HG03095 (cell line): ENCODE measurements around the gene FARS2.
"Not testable (repeated sequence)": the region's sequence is repeated elsewhere in the genome, so short reads cannot be mapped to it uniquely, and the experiment has no call there.

ENCODE experiments used
- ATAC-seq: cut with Tn5 transposase; IDR thresholded peaks from one replicate; pipeline ENCODE4 v1.9.1; 2021; ENCODE audit warnings: moderate library complexity; ENCODE audit not compliant: unreplicated experiment

Gene FARS2

DNA sequence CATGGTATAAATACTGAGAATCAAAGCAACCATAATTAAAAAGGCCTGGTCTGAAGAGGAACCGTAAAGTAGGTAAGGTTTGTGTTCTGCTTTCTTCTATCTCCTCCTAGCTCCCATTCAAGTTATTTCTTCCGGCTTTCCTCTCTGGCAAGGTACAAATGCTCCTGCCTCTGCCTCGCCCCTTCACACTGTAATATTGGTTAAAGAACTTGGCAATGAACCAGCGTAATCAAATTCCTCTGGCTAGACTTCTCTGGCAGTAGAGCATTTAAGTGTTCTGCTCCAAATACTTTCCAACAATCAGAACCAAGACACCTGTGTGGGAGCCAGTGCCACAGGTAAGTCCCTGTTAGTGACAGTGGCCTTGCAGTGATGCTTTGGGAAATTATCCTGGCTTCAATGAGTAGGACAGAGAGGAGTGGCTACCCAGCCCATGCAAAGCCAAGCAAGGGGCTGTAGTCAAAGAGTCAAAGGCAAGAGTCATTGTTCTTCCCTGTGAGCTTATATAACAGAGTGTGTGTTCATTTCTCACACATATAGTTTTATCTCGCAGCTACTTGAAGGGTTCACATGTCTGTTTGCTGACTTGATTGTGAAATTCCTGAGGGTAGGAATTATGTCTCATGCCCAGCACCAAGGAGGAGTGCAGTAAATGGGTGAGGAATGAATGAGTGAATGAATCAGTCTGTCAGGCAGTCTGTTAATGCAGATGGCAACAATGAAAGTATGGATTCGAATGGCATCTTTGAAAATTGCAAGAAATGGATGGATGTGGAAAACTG lies 416.1 kb downstream of the FARS2 start:
- ATAC-seq: no peak

DNA sequence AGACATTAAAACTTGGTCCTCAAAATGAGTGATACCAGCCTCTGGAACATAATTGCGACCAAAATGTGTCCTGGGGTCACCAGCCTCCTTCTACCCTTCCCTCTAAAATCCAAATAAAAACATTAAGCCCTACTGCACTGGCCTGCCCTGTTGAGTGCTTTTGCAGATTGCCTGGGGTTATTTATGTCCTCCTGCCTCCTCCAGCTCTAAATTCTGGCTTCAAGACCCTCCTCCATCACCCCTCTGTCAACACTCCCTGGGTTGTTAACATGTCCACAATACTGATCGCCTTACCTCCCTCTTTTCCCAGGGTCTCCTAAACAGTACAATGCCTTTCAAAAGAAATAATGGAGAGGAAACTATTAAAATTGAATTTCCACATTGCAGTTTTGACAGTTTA lies 418.0 kb downstream of the FARS2 start:
- ATAC-seq: no peak

DNA sequence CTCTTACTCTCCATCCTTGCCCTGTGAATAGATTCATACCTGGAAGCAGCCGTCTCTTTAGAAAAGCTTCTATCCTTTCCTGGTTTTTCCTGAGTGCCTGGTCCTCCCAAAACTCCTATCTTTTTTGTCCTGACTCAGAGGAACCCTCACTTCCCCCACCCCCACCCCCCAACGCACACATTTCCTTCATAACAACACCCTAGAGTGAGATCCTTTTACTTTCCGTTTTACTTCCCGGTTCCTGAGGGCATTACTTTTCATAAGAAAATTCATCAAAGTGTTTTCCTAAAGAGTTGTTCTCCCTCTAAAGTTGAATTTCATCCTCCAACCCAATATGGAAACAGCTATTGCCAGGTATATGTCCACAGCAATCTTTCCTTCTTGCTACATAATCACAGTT lies 418.4 kb downstream of the FARS2 start:
- no peak for ATAC-seq

- ATAC-seq: no peak
These were observed 418.8 kb downstream of the FARS2 start for GRCh38 chr6:5680095-5680494.

GRCh38 chr6:5681480-5681879 lies 420.2 kb downstream of the FARS2 start:
- ATAC-seq: no peak

GRCh38 chr6:5682530-5682929 lies 421.2 kb downstream of the FARS2 start:
- ATAC-seq: no peak

DNA sequence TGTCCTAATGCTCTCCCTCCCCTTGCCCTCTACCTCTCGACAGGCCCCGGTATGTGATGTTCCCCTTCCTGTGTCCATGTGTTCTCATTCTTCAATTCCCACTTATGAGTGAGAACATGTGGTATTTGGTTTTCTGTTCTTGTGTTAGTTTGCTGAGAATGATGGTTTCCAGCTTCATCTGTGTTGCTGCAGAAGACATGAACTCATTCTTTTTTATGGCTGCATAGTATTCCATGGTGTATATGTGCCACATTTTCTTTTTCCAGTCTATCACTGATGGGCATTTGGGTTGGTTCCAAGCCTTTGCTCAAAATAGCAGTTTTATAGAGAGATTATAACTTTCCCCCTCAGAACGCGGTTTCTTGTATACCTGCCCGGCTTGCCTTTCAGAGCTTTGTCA lies 422.4 kb downstream of the FARS2 start:
- not testable (repeated sequence) for ATAC-seq

- ATAC-seq: no peak
These were observed 423.2 kb downstream of the FARS2 start for GRCh38 chr6:5684320-5685053.

DNA sequence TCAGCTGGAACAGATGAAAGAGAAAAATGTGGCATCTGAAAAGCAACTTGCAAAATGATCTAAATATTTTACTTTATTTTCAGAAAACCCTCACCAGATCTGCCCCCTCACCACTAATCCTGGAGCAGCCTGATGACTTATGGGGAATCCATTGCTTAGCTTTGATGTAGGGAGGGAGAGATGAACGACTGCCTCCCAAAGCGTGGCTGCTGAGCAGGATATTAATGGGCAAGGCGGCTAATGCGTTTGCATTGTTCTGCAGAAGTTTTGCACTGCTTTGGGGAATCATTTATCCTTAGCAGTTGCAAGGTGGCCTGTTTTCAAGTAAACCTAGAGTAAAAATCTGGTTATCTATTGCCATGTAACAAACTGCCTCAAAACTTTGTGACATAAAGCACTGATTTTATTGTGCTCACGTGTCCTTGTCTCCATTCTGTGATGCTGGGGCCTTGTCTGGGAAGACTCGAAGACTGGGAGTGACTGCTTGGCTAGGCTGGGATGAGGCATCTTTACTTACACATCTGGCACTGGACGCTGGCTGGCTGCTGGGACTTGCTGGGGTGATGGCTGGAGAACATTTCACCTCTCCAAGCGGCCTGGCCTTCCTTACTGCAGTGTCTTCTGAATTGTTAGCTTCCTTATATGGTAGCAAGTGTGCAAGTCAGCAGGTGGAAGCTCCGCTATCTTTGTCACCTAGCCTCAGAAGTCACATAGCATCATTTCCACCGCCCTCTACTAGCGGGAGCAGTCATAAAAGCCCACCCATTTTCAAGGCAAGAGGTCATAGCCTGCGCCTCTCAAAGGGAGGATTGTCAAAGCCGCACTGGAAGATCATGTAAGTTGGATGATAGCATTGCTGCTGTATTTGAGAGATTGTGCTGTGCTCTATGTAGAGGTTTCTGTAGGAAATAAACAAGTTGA lies 432.2 kb downstream of the FARS2 start:
- no peak for ATAC-seq

GRCh38 chr6:5695260-5696245 lies 434.2 kb downstream of the FARS2 start:
- ATAC-seq: no peak

- no peak for ATAC-seq
These were observed 436.2 kb downstream of the FARS2 start for GRCh38 chr6:5697508-5697907.

DNA sequence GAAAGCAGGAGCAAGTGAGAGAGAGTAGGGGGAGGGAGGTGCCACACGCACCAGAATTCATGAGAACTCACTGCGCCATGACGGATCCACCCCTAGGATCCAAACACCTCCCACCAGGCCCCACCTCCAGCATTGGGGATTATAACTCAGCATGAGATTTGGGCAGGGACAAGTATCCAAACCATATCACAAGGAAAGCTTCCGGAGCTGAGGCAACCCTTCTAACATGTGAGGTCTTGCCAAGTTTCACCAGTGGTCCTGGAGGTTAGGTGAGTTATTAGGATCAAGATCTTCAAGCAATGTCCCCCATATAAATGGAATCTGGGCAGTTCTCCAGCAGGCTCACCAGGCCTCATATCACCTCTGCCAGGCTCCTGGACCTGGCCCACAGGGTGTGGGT lies 437.0 kb downstream of the FARS2 start:
- no peak for ATAC-seq

DNA sequence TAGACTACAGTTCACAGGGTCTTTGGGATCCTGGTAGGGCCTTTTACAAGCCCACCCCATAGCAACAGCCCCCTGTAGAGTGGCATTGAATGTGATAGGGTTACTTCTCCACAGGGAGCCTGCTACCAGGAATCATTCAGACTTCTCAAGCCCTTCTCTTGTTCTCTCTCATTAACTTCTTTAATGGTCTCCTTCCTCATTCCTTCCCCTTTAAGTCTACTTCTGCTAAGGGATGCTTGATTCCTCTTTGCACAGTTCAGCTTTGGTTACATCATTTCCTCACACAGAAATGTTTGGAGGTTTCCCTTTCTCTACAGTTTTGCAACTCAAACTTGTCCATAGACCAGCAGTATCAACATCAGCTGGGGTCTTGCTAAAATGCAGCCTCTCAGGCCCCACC lies 437.8 kb downstream of the FARS2 start:
- not testable (repeated sequence) for ATAC-seq

- ATAC-seq: no peak
These were observed 439.9 kb downstream of the FARS2 start for GRCh38 chr6:5701174-5701573.

DNA sequence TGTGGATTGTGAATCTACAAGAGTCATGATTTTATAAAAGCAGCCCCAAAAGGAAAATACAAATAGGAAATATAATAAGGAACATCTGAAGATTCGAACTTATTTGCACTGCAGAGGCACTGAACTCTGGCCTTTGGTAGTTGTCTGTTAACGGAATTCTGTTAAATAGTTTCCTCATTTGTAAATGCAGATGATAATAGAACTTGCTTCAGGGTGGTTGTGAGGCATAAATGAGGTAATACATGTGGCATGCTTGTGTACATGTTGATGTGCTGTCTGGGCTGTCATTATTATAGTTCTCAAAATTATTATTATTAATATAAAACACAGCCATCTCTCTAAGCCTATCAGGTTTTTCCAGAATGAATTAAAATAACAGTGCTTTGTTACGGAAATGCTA lies 443.4 kb downstream of the FARS2 start:
- ATAC-seq: no peak

DNA sequence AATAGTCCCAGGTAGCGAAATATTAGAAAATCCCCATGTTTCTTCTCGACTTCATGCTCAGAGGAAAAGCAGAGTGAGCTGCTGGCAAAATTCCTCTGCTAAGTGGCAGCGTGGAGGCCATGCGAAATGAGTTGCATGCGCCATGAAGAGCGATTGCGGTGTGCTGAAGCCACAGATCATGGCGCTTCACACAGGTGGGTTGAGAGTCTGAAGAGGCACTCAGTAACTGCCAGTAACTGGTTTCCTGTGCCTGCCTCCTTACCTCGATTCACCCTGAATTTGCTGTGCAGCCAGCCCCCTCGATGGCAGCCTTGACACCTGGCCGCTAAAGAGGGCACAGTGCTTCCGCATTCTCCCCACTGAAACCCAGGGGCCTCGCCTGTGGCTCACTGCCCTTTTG lies 443.9 kb downstream of the FARS2 start:
- ATAC-seq: no peak

DNA sequence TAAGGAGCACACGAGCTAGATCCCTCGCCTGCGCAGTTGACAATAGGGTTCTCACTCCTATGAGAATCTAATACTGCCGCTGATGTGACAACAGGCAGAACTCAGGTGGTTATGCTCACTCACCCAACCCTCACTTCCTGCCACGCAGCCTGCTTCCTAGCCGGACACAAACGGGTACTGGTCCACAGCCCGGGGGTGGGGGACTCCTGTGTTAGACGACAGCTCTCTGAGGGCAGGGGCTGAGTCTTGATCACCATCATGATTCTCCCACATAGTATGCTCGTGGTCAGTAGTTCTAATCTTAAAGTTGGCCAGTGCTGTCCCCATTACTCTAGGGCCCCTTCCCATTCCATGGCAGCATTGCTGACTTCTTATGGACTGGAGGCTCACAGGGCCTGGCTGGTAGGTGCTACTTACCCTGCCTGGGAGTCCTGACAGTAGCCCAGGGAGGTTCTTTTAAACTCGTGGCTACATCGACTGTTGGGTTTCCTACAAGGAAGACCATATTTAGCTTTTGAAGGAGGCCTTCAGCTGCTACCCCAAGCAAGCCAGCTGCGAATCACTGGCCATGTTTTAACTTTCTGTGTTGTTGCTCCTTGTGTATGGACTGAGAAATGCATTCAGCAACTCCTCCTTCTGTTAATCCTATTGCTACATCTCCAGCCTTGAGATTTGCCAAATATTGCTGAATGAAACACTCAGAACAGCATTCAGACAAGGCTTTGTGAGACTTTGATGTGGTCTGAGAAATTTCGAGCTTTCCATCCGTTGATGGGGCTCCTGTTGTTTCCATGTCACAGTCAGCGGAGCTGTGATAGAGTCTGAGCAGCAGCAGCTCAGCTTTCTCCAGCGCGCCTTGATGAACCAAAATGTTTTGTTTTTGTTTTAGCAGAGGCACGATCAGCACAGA lies 445.1 kb downstream of the FARS2 start:
- ATAC-seq: no peak

- ATAC-seq: no peak
These were observed 446.1 kb downstream of the FARS2 start for GRCh38 chr6:5707281-5708045.
